Adrenal gland (tissue), 12 donors: ENCODE data around the gene DCHS2. TPM values are rescaled to one million over a fixed set of nuclear protein-coding genes. Genes with fewer than 3 reads are reported as not detected.

ENCODE experiments used
- DNase-seq, 7 donors: peaks; one replicate each; pipeline ENCODE4 v3.0.0-alpha.2; 2019 to 2020
- H3K27ac ChIP-seq, 5 donors: fragments of 200-600 bp; sonication (generic) in 4 of 5; 1 replicate in 3 of 5; 2 replicates in 2 of 5; pipeline versions ENCODE4 v1.5.1 to v1.8.0; 2016 to 2020; ENCODE audit warnings: mild to moderate bottlenecking in 1 of 5
- H3K27me3 ChIP-seq: fragments of 200-600 bp; 2 replicates; pipeline ENCODE4 v1.8.0; 2021
- H3K36me3 ChIP-seq, 2 donors: fragments of 200-600 bp; replicated peaks in 1 of 2; 1 replicate in 1 of 2; 2 replicates in 1 of 2; pipeline versions ENCODE4 v1.5.1 to v1.8.0; 2018 to 2022
- H3K4me1 ChIP-seq, 2 donors: fragments of 200-600 bp; replicated peaks in 1 of 2; 1 replicate in 1 of 2; 2 replicates in 1 of 2; pipeline versions ENCODE4 v1.5.1 to v1.8.0; 2018 to 2021
- H3K4me3 ChIP-seq, 4 donors: fragments of 200-600 bp; sonication (generic) in 3 of 4; one replicate each; pipeline ENCODE4 v1.5.1; 2016 to 2018
- H3K9me3 ChIP-seq, 3 donors: fragments of 200-600 bp; sonication (generic) in 1 of 3; replicated peaks in 1 of 3; 1 replicate in 2 of 3; 2 replicates in 1 of 3; pipeline versions ENCODE4 v1.5.1 to v1.8.0; 2016 to 2021
- POLR2A ChIP-seq, 2 donors: fragments of 450-650 bp; IDR thresholded peaks; one replicate each; pipeline ENCODE4 v1.6.1; 2017; ENCODE audit warnings: antibody characterized with exemption in 2 of 2, mild to moderate bottlenecking in 2 of 2, moderate library complexity in 1 of 2
- WGBS, 4 donors: extraction: QIAGEN DNeasy Blood & Tissue Kit in 2 of 4; methylation state at CpG; one replicate each; pipeline versions ENCODE4 v1.1.5 to v1.1.7; 2013 to 2017; 5-methylcytosine and 5-hydroxymethylcytosine counted together
- intact Hi-C, 2 donors: fragments of 100-400 bp; cut with DNase I; formaldehyde crosslinking; loops; one replicate each; pipeline versions ENCODE4 v1.14.1 to v1.15.0; 2022 to 2023
- polyA plus RNA-seq, 3 donors: library from polyadenylated mRNA; stranded (reverse); fragments of 200-250 nt in 2 of 3; fragments of 350-450 nt in 1 of 3; fragmentation: Illumina TruSeq in 1 of 3; extraction: RNeasy Lipid Tissue Mini Kit (QIAGEN cat#74804) in 1 of 3; gene quantifications; one replicate each; pipeline ENCODE4 v1.2.3, GENCODE V29; 2013 to 2014
- total RNA-seq, 9 donors: library from RNA; depleted of rRNA in 4 of 9; stranded (reverse); fragments of >200 nt in 4 of 9; fragments of 120-200 nt in 1 of 9; fragmentation: NEBNext Ultra II Directional in 1 of 9; extraction: Animal tissue kit (Norgen Biotek cat#: 25700) in 1 of 9; gene quantifications; one replicate each; pipeline versions ENCODE4 v1.1.0 to v1.2.4, GENCODE V29; 2013 to 2023
- TF ChIP-seq, protein P1 (sequence below), 6 experiments: fragments of 450-650 bp in 4 of 6; fragments of 200-600 bp in 2 of 6; sonication (generic) in 1 of 6; IDR thresholded peaks; 1 replicate in 5 of 6; 2 replicates in 1 of 6; pipeline versions ENCODE4 v1.5.1 to v1.8.0; 2016 to 2021; ENCODE audit warnings: antibody characterized with exemption in 6 of 6, mild to moderate bottlenecking in 2 of 6, moderate library complexity in 1 of 6
- donor health status: healthy with polysubstance abuse.
- donor health status: Bipolar disorder and iron deficiency.
- donor health status: DM: yes; HTN: yes; CAD: no.
- donor health status: DM: no; HTN: no; CAD: no.
- donor health status: DM: no; HTN: no; CAD: no.
- donor health status: DM: yes; HTN: yes; CAD: no.

Gene DCHS2
- total and polyA plus RNA-seq, 12 donors: 0.06 to 3.3 (median 0.78) TPM; not detected in 1

GRCh38 chr4:154528869-154529268 is 37.3 kb upstream of the DCHS2 start:
- Histone ChIP-seq H3K27ac (no peak overlapping the region), H3K4me1 (no peaks in the 10 kb centered on the region), H3K27me3 (no peaks in the 10 kb centered on the region), H3K9me3 (no peaks in the 10 kb centered on the region), H3K36me3 (no peaks in the 10 kb centered on the region), H3K4me3 (no peak overlapping the region)
- WGBS, 4 donors: 43 to 53% (median 48%) methylated on average over 2 of the region's 2 CpGs
- no peak for TF ChIP-seq POLR2A (IDR thresholded peaks at IDR 0.05)
- TF ChIP-seq, protein P1, sequence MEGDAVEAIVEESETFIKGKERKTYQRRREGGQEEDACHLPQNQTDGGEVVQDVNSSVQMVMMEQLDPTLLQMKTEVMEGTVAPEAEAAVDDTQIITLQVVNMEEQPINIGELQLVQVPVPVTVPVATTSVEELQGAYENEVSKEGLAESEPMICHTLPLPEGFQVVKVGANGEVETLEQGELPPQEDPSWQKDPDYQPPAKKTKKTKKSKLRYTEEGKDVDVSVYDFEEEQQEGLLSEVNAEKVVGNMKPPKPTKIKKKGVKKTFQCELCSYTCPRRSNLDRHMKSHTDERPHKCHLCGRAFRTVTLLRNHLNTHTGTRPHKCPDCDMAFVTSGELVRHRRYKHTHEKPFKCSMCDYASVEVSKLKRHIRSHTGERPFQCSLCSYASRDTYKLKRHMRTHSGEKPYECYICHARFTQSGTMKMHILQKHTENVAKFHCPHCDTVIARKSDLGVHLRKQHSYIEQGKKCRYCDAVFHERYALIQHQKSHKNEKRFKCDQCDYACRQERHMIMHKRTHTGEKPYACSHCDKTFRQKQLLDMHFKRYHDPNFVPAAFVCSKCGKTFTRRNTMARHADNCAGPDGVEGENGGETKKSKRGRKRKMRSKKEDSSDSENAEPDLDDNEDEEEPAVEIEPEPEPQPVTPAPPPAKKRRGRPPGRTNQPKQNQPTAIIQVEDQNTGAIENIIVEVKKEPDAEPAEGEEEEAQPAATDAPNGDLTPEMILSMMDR (IDR thresholded peaks at IDR 0.05): no peak
- no peak for DNase-seq
- intact Hi-C loops: no loop called here

DNA sequence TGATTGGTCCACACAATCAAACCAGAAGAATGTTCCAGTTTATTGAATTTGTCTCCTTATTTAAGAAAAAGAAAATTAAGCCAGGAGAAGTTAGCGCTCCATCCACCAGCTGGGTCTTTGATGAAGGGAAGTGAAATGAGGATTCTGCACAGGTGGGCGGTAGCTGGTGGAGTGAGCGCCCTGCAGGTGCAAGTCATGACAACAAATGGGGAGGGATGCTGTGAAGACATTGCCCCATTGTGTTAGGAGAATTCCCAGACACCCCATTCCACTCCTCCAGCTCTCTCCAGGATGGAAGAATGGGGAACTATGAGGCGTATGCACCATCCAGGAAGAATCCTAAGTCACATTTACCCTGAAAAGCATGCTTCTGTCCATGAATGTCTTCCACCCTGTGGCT is 35.7 kb upstream of the DCHS2 start:
- Histone ChIP-seq H3K4me3 (no peak overlapping the region), H3K9me3 (no peaks in the 10 kb centered on the region), H3K4me1 (no peaks in the 10 kb centered on the region), H3K36me3 (no peaks in the 10 kb centered on the region), H3K27me3 (no peaks in the 10 kb centered on the region), H3K27ac (no peak overlapping the region)
- intact Hi-C loops: no loop called here
- TF ChIP-seq, protein P1 (IDR thresholded peaks at IDR 0.05): no peak
- no peak for TF ChIP-seq POLR2A (IDR thresholded peaks at IDR 0.05)
- 85 to 90% (median 89%) methylated on average over 4 of the region's 4 CpGs for WGBS, 4 donors
- no peak for DNase-seq

DNA sequence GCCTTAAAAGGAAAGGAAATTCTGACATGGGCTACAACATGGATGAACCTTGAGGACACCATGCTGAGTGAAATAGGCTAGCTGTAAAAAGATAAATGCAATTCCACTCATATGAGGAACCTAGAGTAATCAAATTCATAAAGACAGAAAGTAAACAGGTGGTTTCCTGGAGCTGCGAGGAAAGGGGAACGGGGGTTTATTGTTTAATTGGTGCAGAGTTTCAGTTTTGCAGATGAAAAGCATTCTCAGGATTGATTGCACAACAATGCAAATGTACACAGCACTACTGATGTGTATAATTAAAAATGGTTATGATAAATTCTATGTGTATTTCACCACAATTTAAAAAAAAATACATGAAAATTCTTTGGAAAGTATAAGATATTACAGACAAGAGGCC is 34.6 kb upstream of the DCHS2 start:
- intact Hi-C loops: no loop called here
- Histone ChIP-seq H3K4me3 (no peak overlapping the region), H3K27me3 (no peaks in the 10 kb centered on the region), H3K27ac (no peak overlapping the region), H3K9me3 (no peaks in the 10 kb centered on the region), H3K36me3 (no peaks in the 10 kb centered on the region), H3K4me1 (no peaks in the 10 kb centered on the region)
- TF ChIP-seq, protein P1 (IDR thresholded peaks at IDR 0.05): no peak
- no peak for TF ChIP-seq POLR2A (IDR thresholded peaks at IDR 0.05)
- no peak for DNase-seq
- 55 to 71% (median 58%) methylated on average over 2 of the region's 2 CpGs for WGBS, 4 donors

DNA sequence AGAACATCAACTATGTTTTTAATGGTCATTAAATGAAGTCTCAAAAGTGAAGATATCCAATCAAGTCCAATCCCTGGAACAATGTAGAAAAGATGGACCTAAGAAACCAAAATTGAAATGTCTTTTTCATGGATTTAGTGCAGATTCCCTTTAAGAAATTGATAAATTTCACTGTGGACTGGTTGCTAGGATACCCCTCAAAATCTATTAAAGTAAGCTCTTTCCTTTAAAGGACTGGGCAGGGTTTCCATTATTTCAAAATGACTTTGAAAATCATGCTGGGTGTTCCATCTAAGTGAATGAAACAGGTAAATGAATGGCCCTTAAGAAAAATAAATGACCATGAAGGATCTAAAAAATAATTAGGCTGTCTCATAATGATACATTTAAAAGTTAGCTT is 30.0 kb upstream of the DCHS2 start:
- intact Hi-C loops: no loop called here
- TF ChIP-seq, protein P1 (IDR thresholded peaks at IDR 0.05): no peak
- no peak for TF ChIP-seq POLR2A (IDR thresholded peaks at IDR 0.05)
- Histone ChIP-seq H3K27me3 (no peaks in the 10 kb centered on the region), H3K4me3 (no peak overlapping the region), H3K4me1 (no peaks in the 10 kb centered on the region), H3K36me3 (no peaks in the 10 kb centered on the region), H3K27ac (no peak overlapping the region), H3K9me3 (no peaks in the 10 kb centered on the region)
- DNase-seq: no peak
